HG03097 (cell line): ENCODE results near the gene MAIP1.
A peak's percentile ranks its signal among the peaks of the same experiment; 100 is the strongest.
"Not testable (repeated sequence)": the region's sequence is repeated elsewhere in the genome, so short reads cannot be mapped to it uniquely, and the experiment has no call there.

Experiments
- ATAC-seq: cut with Tn5 transposase; IDR thresholded peaks from one replicate; pipeline ENCODE4 v1.9.1; 2021; ENCODE audit not compliant: unreplicated experiment, low FRiP score

The MAIP1 gene

GRCh38 chr2:199955339-199956061, at the start of gene MAIP1, which contains the start of gene TYW5:
Gene MAIP1, plus strand, starts transcription at chr2:199955582. Its CDS starts 217 bp downstream, at chr2:199955799.
Gene TYW5, minus strand, starts transcription at chr2:199955491. Its CDS starts 21 bp downstream, at chr2:199955470.
- peak; percentile 77 for ATAC-seq

GRCh38 chr2:199907008-199907714, 48.2 kb upstream of the MAIP1 start:
- ATAC-seq, result no peak

GRCh38 chr2:199910338-199911051, 44.9 kb upstream of the MAIP1 start:
- no peak for ATAC-seq

- peak; percentile 90 for ATAC-seq
These were observed 44.1 kb upstream of the MAIP1 start, which contains the start of gene C2orf69 for GRCh38 chr2:199911052-199911876. Gene C2orf69, plus strand, starts transcription at chr2:199911293. Its CDS starts 146 bp downstream, at chr2:199911439.

- no peak for ATAC-seq
These were observed 43.6 kb upstream of the MAIP1 start for GRCh38 chr2:199911877-199912161.

- not testable (repeated sequence) for ATAC-seq
These were observed 42.7 kb upstream of the MAIP1 start for GRCh38 chr2:199912553-199913114.

- ATAC-seq, result no peak
These were observed 40.9 kb upstream of the MAIP1 start for GRCh38 chr2:199914372-199914958.

GRCh38 chr2:199916980-199917379, 38.4 kb upstream of the MAIP1 start:
- no peak for ATAC-seq

GRCh38 chr2:199922856-199923255, 32.5 kb upstream of the MAIP1 start:
- no peak for ATAC-seq

- no peak for ATAC-seq
These were observed 31.5 kb upstream of the MAIP1 start for GRCh38 chr2:199923924-199924323.

GRCh38 chr2:199926806-199927205, 28.6 kb upstream of the MAIP1 start:
- no peak for ATAC-seq

- ATAC-seq, result no peak
These were observed 27.2 kb upstream of the MAIP1 start for GRCh38 chr2:199928226-199928625.

GRCh38 chr2:199928626-199929025, 26.8 kb upstream of the MAIP1 start:
- ATAC-seq, result no peak

GRCh38 chr2:199929262-199929661, 26.1 kb upstream of the MAIP1 start:
- ATAC-seq, result no peak

- no peak for ATAC-seq
These were observed 23.0 kb upstream of the MAIP1 start for GRCh38 chr2:199932312-199932855.

- ATAC-seq, result no peak
These were observed 21.9 kb upstream of the MAIP1 start for GRCh38 chr2:199933466-199933865.

- ATAC-seq, result no peak
These were observed 18.8 kb upstream of the MAIP1 start for GRCh38 chr2:199936554-199936953.

GRCh38 chr2:199940373-199940772, 15.0 kb upstream of the MAIP1 start:
- no peak for ATAC-seq

- ATAC-seq, result no peak
These were observed 12.0 kb upstream of the MAIP1 start for GRCh38 chr2:199943373-199943772.

- no peak for ATAC-seq
These were observed 9.2 kb upstream of the MAIP1 start for GRCh38 chr2:199946196-199946595.
